ES-I3 (cell line): ENCODE measurements around the gene KCNQ2.

Experiments used
- H3K36me3 ChIP-seq: 2 replicates; pipeline ENCODE4 v1.6.1; 2013; ENCODE audit warnings: mild to moderate bottlenecking, low read length, control low read depth, moderate library complexity; ENCODE audit not compliant: insufficient read depth
- H3K4me1 ChIP-seq: 2 replicates; pipeline ENCODE4 v1.6.1; 2013; ENCODE audit warnings: mild to moderate bottlenecking, control low read depth, low read length; ENCODE audit not compliant: insufficient read depth
- H3K9ac ChIP-seq: 2 replicates; pipeline ENCODE4 v1.6.1; 2013; ENCODE audit warnings: low read depth, mild to moderate bottlenecking, low read length, moderate library complexity
- H3K9me3 ChIP-seq: 2 replicates; pipeline ENCODE4 v1.6.1; 2013; ENCODE audit warnings: mild to moderate bottlenecking, low read length, moderate library complexity; ENCODE audit not compliant: control insufficient read depth, insufficient read depth

The KCNQ2 gene

GRCh38 chr20:63351811-63352591 is 120.5 kb downstream of the KCNQ2 start:
- Histone ChIP-seq H3K36me3 (no peaks in the 10 kb centered on the region), H3K4me1 (no peaks in the 10 kb centered on the region), H3K9me3 (no peaks in the 10 kb centered on the region), H3K9ac (no peak overlapping the region)

DNA sequence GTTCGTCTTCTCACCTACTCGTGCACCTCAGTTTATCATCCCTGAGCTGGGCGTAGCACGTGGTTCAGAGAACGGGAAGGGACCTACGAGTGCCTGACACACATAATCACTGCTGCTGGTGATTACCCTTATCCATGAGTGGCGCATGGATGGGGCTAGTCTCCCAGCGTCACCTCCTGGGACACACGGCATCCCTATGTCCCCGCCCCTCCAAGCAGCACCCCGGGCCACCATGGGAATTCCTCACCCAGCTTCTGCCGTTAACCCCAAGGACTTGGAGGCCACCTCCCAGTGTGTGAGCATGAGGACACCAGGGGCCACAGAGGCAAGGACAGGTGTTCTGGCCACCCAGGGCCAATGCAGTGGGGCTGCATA is 121.1 kb downstream of the KCNQ2 start:
- no peak overlapping the region for H3K9ac ChIP-seq
- no peaks in the 10 kb centered on the region for H3K9me3 ChIP-seq
- H3K36me3 ChIP-seq: no peaks in the 10 kb centered on the region
- no peaks in the 10 kb centered on the region for H3K4me1 ChIP-seq

DNA sequence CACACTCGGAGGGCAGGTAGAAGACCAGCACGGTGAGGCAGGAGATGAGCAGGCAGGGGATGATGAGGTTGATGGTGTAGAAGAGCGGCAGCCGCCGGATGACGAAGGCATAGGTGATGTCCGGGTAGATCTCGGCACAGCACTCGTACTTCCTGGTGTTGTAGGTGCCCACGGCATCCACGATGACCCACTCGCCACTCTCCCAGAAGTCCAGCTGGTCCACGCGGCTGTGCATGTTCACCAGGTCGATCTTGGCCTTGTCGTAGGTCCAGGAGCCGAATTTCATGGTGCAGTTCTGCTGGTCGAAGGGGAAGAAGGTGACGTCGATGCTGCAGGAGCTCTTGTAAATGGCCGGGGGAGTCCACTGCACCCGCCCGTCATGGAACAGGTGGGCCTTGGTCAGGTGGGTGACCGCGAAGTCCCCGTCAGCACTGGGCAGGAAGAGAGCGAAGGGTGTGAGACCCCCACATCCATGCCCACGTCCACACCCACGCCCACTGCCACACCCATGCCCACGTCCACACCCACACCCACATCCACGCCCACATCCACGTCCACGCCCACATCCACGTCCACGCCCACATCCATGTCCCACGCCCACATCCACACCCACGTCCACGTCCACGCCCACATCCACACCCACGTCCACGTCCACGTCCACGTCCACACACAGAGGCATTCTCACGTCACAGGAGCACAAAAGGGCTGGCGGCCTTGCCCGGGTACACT is 121.7 kb downstream of the KCNQ2 start:
- H3K4me1 ChIP-seq: no peaks in the 10 kb centered on the region
- no peaks in the 10 kb centered on the region for H3K9me3 ChIP-seq
- H3K36me3 ChIP-seq: no peaks in the 10 kb centered on the region
- H3K9ac ChIP-seq: no peak overlapping the region
